ENCODE data around the gene QKI. TPM values are rescaled to one million over a fixed set of nuclear protein-coding genes. Genes with fewer than 3 reads are reported as not detected.

QKI gene
- total and polyA plus RNA-seq, 10 of the 15 experiments (the other 5 are each of a cell fraction or from before 2014, with no cell fraction given), result 4.7 to 72.5 (median 38.9) TPM

DNA sequence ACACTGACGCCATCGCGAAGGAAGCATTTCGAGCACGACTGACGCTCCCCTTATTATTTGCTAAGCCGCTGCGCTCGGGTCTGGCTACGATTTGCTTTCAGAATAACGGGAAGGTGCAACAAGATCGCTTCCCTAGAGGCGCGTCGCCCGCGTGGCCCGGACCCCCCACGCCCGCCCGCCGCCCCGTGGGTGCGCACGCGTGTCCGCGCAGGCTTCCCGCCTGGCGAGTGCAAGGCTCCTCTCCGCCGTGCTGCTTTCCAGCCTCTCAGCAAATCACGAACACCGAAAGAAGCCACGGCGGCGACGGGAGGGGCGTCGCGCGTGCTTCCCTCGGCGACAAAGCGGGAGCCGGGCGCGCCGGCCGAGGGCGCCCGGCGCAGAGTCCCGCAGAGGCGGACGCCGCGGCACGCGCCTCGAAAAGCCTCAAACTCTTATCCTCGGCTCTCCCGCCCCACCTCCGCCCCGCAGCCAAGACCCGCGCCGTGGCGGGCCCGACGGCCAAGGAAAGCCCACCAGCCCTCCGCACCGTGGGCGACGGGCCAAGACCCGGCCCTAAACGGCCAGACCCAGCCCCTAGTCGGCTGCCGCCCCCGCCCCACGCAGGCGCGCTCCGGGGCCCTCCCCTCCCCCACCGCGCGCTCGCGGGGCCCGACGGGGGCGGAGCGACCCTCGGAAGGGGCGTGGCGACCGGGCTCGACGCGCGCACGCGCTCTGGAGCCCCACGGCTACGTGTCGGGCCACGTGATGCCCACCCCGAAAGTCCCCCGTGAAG, 987 bp upstream of the QKI start (continued):
- TF ChIP-seq POLR2AphosphoS2 (IDR thresholded peaks at IDR 0.05; ENCODE audit: low read depth, low read length) (no peak; the same call in 1 of the 2 replicates), CBFB (IDR thresholded peaks at IDR 0.05; ENCODE audit: low read depth) (no peak), EGR1 (IDR thresholded peaks at IDR 0.05; ENCODE audit: borderline replicate concordance in 1 of 2, low read depth in 2 of 2, low read length in 2 of 2) (peak in 1 of 2 experiments; percentile 97; a peak in 2 of 3 replicates), STAT3 (IDR thresholded peaks at IDR 0.05; ENCODE audit: low read depth, low read length) (no peak), BMI1 (IDR thresholded peaks at IDR 0.05; ENCODE audit: borderline replicate concordance) (no peak), MYC (IDR thresholded peaks at IDR 0.05; ENCODE audit: insufficient read depth, insufficient read length, insufficient replicate concordance, low read length, severe bottlenecking) (peak; percentile 46), HDAC6 (IDR thresholded peaks at IDR 0.05; ENCODE audit: unreplicated experiment) (no peak), KAT2A (conservative IDR thresholded peaks at IDR 0.05; ENCODE audit: control insufficient read depth, low read depth, low read length) (no peak), MTA2 (IDR thresholded peaks at IDR 0.05; ENCODE audit: low read depth) (no peak), CHD2 (IDR thresholded peaks at IDR 0.05; ENCODE audit: borderline replicate concordance, low read depth, low read length) (peak; percentile 79), CUX1 (IDR thresholded peaks at IDR 0.05; ENCODE audit: insufficient replicate concordance, low read depth, low read length) (no peak), FOXM1 (IDR thresholded peaks at IDR 0.05; ENCODE audit: low read depth, low read length) (no peak), NFYB (IDR thresholded peaks at IDR 0.05; ENCODE audit: insufficient read depth, low read depth, low read length) (no peak), GABPA (IDR thresholded peaks at IDR 0.05; ENCODE audit: low read depth) (no peak), EED (IDR thresholded peaks at IDR 0.05; ENCODE audit: low read depth) (peak; percentile 50; the same call in 1 of the 2 replicates), USF2 (IDR thresholded peaks at IDR 0.05; ENCODE audit: borderline replicate concordance, low read depth, low read length) (peak; percentile 92), SMARCA5 (IDR thresholded peaks at IDR 0.05) (peak; percentile 44; the same call in 1 of the 2 replicates), RUNX3 (IDR thresholded peaks at IDR 0.05; ENCODE audit: low read length) (no peak), WRNIP1 (IDR thresholded peaks at IDR 0.05; ENCODE audit: borderline replicate concordance, low read depth, low read length) (no peak), ZBTB4 (CRISPR knock-in tag; IDR thresholded peaks at IDR 0.05) (no peak), ZNF274 (IDR thresholded peaks at IDR 0.05; ENCODE audit: insufficient read depth, insufficient read length) (no peak)
